ENCODE results near the gene ACOT8.

DNA sequence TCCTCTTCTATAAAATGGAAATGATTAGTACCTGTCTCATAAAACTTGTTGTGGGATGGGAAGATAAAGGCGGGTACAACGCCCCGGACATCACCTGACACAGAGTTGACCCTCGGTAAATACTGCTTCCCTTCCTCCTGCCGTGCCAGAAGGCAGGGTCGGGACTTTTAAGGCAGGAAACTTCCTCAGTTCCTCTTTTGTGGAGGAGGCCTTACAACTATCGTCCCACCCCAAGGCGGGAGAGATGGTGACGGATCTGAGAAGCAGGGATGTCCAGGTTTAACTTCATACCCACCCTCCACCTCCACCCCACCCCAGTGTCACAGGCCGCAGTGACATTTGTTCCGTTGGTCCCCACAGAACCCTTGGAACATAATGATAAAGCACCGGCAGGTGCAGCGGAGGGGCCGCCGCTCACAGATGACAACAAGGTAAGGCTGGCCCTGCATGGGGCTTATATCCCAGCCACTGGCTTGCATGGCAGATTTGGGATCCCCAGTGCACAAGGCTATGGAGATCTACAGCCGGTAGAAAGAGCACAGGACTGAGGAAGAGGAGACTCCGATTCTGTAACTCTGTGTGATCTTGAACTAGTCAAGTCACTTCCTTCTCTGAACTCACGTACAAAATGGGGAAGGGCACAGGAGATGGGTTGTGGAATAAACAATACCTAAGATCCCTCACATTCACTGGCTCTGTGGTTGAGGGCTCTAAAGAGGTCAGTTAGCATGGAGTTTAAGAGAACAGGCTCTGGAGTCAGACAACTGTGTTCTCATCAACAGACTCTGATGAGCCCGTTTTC, 64.7 kb downstream of the ACOT8 start:
- TF ChIP-seq, protein P1, sequence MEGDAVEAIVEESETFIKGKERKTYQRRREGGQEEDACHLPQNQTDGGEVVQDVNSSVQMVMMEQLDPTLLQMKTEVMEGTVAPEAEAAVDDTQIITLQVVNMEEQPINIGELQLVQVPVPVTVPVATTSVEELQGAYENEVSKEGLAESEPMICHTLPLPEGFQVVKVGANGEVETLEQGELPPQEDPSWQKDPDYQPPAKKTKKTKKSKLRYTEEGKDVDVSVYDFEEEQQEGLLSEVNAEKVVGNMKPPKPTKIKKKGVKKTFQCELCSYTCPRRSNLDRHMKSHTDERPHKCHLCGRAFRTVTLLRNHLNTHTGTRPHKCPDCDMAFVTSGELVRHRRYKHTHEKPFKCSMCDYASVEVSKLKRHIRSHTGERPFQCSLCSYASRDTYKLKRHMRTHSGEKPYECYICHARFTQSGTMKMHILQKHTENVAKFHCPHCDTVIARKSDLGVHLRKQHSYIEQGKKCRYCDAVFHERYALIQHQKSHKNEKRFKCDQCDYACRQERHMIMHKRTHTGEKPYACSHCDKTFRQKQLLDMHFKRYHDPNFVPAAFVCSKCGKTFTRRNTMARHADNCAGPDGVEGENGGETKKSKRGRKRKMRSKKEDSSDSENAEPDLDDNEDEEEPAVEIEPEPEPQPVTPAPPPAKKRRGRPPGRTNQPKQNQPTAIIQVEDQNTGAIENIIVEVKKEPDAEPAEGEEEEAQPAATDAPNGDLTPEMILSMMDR (IDR thresholded peaks at IDR 0.05) = no peak
- no peak for TF ChIP-seq POLR2A (IDR thresholded peaks at IDR 0.05)
